ENCODE results near the gene NDFIP2. TPM values are rescaled to one million over a fixed set of nuclear protein-coding genes. Genes with fewer than 3 reads are reported as not detected.

Gene NDFIP2
- total RNA-seq, 2 experiments from 2014 or later: 121 TPM

DNA sequence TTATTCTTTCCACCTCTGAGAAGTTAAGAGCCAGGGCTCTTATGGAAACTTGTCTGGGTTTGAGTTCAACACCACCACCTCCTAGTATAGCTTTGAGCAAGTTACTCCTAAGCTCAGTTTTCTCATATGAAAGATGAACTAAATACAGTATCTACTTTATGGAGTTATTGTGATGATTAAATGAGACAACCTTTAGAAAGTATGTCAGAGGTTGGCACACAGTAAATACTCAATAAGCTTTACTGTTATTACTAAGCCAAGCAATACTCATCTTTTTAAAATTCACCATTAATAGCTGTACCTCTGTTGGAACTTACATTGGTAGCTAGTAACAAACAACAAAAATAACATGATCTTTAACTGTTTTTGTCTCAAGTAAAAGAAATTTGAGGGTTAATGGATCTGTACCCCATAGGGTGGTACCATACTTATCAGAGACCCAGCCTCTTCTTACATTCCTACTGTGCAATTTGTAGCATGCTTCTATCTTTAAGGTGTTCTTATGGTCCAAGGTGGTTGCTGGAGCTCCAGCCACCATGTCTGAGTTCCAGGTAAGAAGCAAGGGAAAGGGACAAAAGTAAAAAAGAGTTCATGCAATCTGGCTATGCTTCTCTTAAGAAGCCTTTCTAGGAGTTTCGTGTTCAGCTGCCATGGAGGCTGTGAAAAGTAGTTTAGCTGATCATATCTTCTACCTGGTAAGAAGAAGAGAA lies 24.1 kb upstream of the NDFIP2 start:
- POLR2A ChIA-PET: interaction anchor here (0.9 to 1.4 kb wide), 3 partner anchors 24 to 28 kb away, joined by 3 to 24 read pairs (median 3); partner anchors contain the start of gene NDFIP2
- CTCF ChIA-PET: interaction anchor here (0.9 to 1.3 kb wide), 2 partner anchors 25 to 28 kb away, joined by 5 to 7 read pairs; partner anchors contain the start of gene NDFIP2

GRCh38 chr13:79457390-79457789 lies 23.6 kb upstream of the NDFIP2 start:
- ChIA-PET CTCF (interaction anchor here (1.3 kb wide), 1 partner anchor 24 kb away, joined by 7 read pairs; the partner anchor contains the start of gene NDFIP2), POLR2A (interaction anchor here (0.9 to 2.3 kb wide), 4 partner anchors 24 to 27 kb away, joined by 3 to 24 read pairs (median 5); partner anchors contain the start of gene NDFIP2)

GRCh38 chr13:79457948-79458347 lies 23.0 kb upstream of the NDFIP2 start:
- ChIA-PET CTCF (interaction anchor here (1.3 kb wide), 1 partner anchor 23 kb away, joined by 5 read pairs; the partner anchor contains the start of gene NDFIP2), POLR2A (interaction anchor here (0.8 to 2.3 kb wide), 2 partner anchors 23 to 53 kb away, joined by 3 to 7 read pairs; partner anchors contain the start of gene NDFIP2)

DNA sequence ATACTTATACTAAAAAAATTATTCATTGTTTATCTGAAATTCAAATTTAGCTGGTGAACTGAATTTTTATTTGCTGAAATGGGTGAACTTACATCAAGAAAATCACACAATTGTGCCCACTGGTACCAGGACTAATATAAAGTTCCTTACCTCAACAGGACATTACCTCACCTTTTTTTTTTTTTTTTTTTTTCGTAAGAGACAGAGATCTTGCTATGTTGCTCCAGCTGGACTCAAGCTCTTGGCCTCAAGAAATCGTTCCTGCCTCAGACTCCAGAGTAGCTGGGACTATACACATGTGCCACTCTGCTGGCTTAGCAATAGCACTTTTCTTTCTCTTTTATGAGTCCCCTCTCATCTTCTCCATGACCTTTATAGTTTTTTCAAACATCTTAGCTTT lies 22.5 kb upstream of the NDFIP2 start:
- POLR2A ChIA-PET: interaction anchor here (0.8 to 2.3 kb wide), 2 partner anchors 23 to 53 kb away, joined by 3 to 7 read pairs; partner anchors contain the start of gene NDFIP2
- CTCF ChIA-PET: interaction anchor here (1.3 kb wide), 1 partner anchor 23 kb away, joined by 5 read pairs; the partner anchor contains the start of gene NDFIP2

DNA sequence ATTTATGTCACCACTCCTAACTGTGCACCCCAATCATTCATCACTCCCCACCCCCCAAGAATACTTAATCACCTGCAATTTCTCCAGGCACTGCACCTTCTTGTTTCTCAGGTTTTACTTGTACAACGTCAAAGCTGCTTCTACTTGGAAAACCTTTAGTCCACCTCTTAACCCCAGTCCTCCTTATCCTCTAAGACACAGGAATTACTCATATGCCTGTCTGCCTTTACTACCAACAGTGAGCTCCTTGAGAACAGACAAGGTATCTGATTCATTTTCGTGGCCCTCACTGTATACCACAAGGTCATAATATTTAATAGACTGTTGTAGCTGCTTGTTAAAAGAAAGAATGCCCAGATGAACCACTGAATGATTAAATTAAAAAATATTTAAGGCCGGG lies 21.0 kb upstream of the NDFIP2 start:
- ChIA-PET CTCF (interaction anchor here (0.8 to 1.5 kb wide), 2 partner anchors 21 to 36 kb away, joined by 3 read pairs; partner anchors contain the start of gene NDFIP2), POLR2A (interaction anchor here (2.3 kb wide), 1 partner anchor 21 kb away, joined by 7 read pairs; the partner anchor contains the start of gene NDFIP2)

DNA sequence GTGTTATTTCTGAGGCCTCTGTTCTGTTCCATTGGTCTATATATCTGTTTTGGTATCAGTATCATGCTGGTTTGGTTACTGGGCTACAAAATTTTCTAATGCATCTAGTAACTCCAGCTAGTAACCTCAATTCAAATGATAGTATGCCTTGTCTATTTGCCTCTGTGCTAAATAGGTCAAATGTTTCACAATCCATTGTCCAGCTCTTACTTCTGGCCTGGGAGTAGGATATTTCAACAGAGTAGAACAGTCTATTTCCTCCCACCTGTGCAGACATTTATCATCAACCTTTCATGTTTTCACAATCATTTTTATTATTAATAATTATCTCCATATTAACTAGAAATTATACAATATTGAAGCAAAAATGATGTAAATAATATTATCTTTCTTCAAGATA lies 18.1 kb upstream of the NDFIP2 start:
- CTCF ChIA-PET: no interaction called here
- POLR2A ChIA-PET: no interaction called here

- ChIA-PET CTCF (no interaction called here), POLR2A (no interaction called here)
These were observed 17.4 kb upstream of the NDFIP2 start for GRCh38 chr13:79463604-79464003.

- POLR2A ChIA-PET: no interaction called here
- CTCF ChIA-PET: no interaction called here
These were observed 14.1 kb upstream of the NDFIP2 start for GRCh38 chr13:79466872-79467271.

DNA sequence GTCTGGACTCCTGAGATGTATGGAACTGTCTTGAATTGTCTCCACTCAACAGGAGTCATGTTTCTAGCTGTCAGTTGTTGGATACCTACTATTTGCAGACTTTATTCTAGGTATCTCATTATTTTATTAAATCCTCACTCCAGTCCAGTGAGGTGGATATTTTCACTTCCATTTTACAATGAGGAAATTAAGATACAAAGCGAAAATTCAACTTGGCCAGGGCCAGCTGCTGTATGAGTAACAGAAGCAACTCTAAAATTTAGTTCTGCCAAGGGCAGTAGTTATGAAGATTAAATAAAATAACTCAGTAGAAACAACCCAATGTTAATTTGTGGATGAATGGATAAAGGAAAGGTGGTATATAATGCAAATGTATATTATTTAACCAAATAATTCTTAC lies 12.6 kb upstream of the NDFIP2 start:
- ChIA-PET CTCF (no interaction called here), POLR2A (no interaction called here)

- CTCF ChIA-PET: no interaction called here
- POLR2A ChIA-PET: no interaction called here
These were observed 12.1 kb upstream of the NDFIP2 start for GRCh38 chr13:79468819-79469218.

DNA sequence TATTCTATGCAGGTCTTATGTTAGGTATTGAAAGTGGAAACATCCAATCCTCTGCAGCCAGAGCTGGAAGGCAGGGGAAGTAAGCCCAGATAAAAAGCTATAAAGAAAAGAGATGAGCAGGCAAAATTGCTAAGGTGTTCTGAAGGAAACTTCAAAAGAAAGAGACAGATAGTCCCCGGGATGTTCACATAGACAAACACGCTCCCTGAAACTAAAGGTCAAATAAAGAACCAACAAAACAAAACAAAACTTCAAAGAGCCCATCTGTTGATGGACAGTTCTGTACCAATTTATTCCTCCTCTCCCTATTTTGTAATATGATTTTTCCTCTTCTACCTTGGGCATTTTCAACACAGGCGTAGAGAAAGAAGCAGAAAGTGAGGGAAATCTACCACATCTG lies 11.3 kb upstream of the NDFIP2 start:
- ChIA-PET POLR2A (no interaction called here), CTCF (no interaction called here)

GRCh38 chr13:79470666-79471065 lies 10.3 kb upstream of the NDFIP2 start:
- ChIA-PET CTCF (no interaction called here), POLR2A (no interaction called here)

- ChIA-PET CTCF (no interaction called here), POLR2A (no interaction called here)
These were observed 5.4 kb upstream of the NDFIP2 start for GRCh38 chr13:79475569-79475968.

GRCh38 chr13:79477968-79478367 lies 3.0 kb upstream of the NDFIP2 start:
- CTCF ChIA-PET: interaction anchor here (1.0 kb wide), 1 partner anchor 54 kb away, joined by 4 read pairs; no protein-coding TSS in a partner anchor
- POLR2A ChIA-PET: interaction anchor here (0.5 kb wide), 1 partner anchor 40 kb away, joined by 4 read pairs; no protein-coding TSS in a partner anchor

- ChIA-PET POLR2A (interaction anchor here (4.1 kb wide), 1 partner anchor 28 kb away, joined by 34 read pairs; no protein-coding TSS in a partner anchor), CTCF (no interaction called here)
These were observed 1.1 kb upstream of the NDFIP2 start for GRCh38 chr13:79479882-79480281.

DNA sequence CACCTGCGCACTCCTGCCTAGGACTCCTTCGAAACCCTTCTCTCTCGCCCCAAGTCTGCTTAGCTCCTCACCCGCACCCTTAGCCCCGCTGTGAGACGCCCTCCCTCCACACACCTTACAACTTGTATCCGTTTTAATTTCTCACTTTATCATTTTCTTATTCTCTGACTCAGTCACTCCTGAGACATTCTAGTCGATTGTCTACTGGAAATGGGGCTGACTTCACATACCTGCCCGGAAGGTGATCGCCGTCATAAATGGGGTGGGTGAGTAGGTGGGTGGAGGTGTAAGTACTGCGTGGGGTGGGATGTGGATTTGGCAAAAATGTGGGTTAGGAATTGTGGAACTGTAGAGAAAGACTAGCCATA lies 714 bp downstream of the NDFIP2 start:
- ChIA-PET CTCF (interaction anchor here (0.7 to 1.6 kb wide), 14 partner anchors 19 to 96 kb away, joined by 3 to 9 read pairs (median 4); partner anchors contain the start of gene RBM26), POLR2A (interaction anchor here (0.8 to 4.1 kb wide), 13 partner anchors 10 to 96 kb away, joined by 3 to 34 read pairs (median 6); partner anchors contain the start of gene RBM26)

DNA sequence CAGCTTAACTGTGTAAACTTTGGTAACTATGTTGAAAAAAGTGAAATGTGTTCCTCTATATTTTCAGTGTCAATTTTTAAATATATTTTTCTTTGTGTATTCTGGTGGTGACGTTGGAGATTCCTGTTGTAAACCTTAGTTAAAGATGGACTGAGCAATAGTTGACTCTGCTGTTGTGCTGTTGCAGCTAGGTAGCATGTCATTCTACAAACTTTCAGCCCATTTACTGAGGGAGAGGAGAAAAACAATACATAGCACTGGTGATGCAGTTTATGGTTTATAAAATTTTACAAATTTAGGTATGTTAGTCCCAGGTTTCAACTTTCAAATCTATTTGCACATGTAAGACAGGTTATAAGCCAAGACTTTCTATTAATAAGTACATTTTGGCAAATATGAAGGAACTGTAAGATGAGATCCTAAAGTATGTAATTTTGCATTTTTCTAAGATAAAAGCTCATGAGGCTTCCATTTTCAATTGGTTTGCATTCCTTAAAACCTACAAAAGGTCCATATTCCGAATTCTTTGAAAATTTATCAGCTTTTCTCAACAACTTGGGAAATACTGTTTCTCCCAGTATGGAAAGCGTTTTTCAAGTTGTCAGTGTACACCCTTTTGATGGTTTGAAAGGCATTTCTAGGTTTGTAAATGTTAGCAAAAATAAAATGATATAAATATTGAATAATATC lies 1.5 kb downstream of the NDFIP2 start:
- ChIA-PET CTCF (interaction anchor here (0.7 to 1.2 kb wide), 2 partner anchors 36 to 57 kb away, joined by 3 to 7 read pairs; no protein-coding TSS in a partner anchor), POLR2A (interaction anchor here (0.8 to 4.1 kb wide), 4 partner anchors 18 to 58 kb away, joined by 3 to 34 read pairs (median 6); no protein-coding TSS in a partner anchor)

DNA sequence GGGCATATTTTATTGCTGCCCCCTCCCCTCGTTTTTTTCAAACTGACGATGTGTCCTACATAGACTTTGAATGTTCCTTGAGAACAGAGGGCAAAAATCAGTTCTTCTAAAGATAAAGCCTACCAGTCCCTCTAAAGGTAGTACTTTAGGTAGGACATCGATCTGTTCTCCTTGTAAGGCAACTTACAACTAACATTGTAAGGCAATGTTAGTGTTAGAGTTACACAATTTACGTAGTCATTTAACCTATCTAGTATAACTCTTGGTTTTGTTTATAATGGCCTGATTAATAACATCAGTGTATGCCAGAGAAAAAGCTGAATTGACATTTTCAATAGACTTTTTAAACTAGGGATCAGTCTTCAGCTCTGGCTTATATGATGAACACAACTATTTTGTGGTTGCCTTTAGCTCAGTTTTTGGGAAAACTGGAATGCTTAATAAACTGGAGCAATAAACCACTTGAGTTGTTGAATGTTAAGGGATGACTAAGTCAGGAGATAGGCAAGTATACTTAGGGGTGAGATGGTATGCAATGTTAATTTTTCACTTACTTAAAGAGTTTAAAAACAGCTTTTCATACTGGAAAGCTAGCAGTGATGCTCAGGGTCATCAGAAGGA lies 2.2 kb downstream of the NDFIP2 start:
- ChIA-PET CTCF (interaction anchor here (0.6 kb wide), 1 partner anchor 881 kb away, joined by 3 read pairs; no protein-coding TSS in a partner anchor), POLR2A (interaction anchor here (1.2 to 4.1 kb wide), 3 partner anchors 19 to 31 kb away, joined by 3 to 34 read pairs (median 4); no protein-coding TSS in a partner anchor)
